ENCODE measurements around the gene GTF2H4. TPM values are rescaled to one million over a fixed set of nuclear protein-coding genes. Genes with fewer than 3 reads are reported as not detected.

GTF2H4 gene
- total RNA-seq, 4 donors from 2014 or later: 27.4 to 96.6 (median 65.2) TPM; not detected in 1

DNA sequence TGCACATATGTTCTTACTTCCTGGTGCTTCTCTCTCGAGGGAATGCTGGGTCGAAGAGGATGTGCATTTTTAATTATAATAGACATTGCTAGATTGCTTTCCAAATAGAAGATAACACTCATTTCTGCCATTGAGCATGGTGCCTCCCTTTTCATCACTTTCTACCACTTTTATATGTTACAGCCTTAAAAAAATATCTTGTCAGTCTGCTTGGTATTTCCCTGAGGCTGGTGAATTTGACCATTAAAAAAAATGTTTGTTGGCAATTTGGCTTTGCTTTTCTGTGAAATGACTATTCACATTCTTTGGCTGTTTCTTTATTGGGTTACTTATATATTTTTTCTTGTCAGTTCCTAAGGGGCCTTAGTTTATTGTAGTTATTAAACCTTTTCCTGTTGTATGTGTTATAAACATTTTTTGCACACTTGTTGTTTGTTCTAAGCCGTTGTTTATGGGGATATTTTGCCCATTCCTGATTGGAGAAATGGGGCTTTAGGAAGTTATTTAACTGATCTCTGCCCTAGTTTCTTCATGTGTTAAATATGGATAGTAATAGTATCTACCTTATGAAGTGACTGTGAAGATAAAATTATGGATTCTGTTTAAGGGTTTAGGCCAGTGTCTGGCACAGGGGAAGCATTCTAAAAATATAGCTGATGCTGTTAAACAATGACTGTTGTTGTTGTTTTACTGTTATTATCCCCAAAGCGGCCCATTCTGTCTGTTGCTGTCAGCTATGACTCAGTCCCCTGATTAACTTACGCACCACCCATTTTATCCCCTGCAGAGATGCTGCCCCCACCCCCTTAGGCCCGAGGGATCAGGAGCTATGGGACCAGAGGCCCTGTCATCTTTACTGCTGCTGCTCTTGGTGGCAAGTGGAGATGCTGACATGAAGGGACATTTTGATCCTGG is 19.8 kb upstream of the GTF2H4 start:
- Histone ChIP-seq H3K27me3 (no peaks in the 10 kb centered on the region), H3K4me3 (no peak overlapping the region), H3K9me3 (no peaks in the 10 kb centered on the region), H3K36me3 (no peaks in the 10 kb centered on the region), H3K4me1 (peaks cover 0 to 14% of the 10 kb centered on the region in 2 donors), H3K27ac (peak overlapping the region; percentile 6 to 16)
- intact Hi-C loops (cut with DNase I; ENCODE audit: low total_unique reads): loop anchor here (10.0 kb wide), 1 partner anchor 213 kb away; the partner anchor contains the start of gene DHX16
- no peak for DNase-seq
- no peak for TF ChIP-seq POLR2A (IDR thresholded peaks at IDR 0.05)

DNA sequence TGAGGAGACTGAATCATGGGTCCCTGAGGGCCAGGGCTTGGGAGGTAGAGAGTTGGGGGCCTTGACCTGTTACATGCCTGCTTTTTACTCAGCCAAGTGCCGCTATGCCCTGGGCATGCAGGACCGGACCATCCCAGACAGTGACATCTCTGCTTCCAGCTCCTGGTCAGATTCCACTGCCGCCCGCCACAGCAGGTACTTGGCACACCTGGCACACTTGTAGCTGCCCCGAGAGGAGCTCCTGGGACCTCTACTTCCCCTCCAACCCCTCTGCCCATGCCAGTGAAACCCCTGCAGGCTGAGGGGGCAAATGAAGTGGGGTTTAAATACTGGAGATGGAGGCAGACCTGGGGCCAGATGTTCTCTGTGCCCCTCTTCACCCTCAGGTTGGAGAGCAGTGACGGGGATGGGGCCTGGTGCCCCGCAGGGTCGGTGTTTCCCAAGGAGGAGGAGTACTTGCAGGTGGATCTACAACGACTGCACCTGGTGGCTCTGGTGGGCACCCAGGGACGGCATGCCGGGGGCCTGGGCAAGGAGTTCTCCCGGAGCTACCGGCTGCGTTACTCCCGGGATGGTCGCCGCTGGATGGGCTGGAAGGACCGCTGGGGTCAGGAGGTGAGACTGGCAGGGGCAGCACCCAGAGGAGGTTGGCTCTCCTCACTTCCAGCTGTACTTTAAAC is 19.1 kb upstream of the GTF2H4 start:
- intact Hi-C loops (cut with DNase I; ENCODE audit: low total_unique reads): loop anchor here (10.0 kb wide), 1 partner anchor 214 kb away; the partner anchor contains the start of gene DHX16
- TF ChIP-seq POLR2A (IDR thresholded peaks at IDR 0.05): no peak
- TF ChIP-seq, protein P1, sequence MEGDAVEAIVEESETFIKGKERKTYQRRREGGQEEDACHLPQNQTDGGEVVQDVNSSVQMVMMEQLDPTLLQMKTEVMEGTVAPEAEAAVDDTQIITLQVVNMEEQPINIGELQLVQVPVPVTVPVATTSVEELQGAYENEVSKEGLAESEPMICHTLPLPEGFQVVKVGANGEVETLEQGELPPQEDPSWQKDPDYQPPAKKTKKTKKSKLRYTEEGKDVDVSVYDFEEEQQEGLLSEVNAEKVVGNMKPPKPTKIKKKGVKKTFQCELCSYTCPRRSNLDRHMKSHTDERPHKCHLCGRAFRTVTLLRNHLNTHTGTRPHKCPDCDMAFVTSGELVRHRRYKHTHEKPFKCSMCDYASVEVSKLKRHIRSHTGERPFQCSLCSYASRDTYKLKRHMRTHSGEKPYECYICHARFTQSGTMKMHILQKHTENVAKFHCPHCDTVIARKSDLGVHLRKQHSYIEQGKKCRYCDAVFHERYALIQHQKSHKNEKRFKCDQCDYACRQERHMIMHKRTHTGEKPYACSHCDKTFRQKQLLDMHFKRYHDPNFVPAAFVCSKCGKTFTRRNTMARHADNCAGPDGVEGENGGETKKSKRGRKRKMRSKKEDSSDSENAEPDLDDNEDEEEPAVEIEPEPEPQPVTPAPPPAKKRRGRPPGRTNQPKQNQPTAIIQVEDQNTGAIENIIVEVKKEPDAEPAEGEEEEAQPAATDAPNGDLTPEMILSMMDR (IDR thresholded peaks at IDR 0.05): no peak
- Histone ChIP-seq H3K4me3 (no peak overlapping the region), H3K4me1 (peaks cover 0 to 8% of the 10 kb centered on the region in 2 donors), H3K9me3 (no peaks in the 10 kb centered on the region), H3K27ac (peak overlapping the region; percentile 6 to 16), H3K36me3 (no peaks in the 10 kb centered on the region), H3K27me3 (no peaks in the 10 kb centered on the region)
- no peak for DNase-seq

DNA sequence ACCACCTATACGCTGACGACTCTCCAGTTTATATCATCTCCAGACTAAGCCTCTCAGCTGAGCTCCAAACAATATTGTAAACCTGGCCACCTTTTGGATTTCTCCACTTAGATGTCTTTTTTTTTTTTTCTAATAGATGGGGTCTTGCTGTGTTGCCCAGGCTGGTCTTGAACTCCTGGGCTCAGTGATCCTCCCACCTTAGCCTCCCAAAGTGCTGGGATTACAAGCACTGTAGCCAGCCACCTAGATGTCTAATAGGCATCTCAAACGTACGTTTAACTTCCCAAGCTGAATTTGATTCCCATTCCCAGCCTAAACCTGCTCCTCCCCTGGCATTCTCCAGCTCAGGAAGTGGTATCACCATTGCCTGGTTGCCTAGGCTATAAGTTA is 18.5 kb upstream of the GTF2H4 start:
- H3K4me1 ChIP-seq: peaks cover 0 to 8% of the 10 kb centered on the region in 2 donors
- H3K36me3 ChIP-seq: no peaks in the 10 kb centered on the region
- intact Hi-C loops (cut with DNase I; ENCODE audit: low total_unique reads): loop anchor here (10.0 kb wide), 1 partner anchor 215 kb away; the partner anchor contains the start of gene DHX16
- no peak overlapping the region for H3K4me3 ChIP-seq
- TF ChIP-seq, protein P1 (IDR thresholded peaks at IDR 0.05): no peak
- no peak for TF ChIP-seq POLR2A (IDR thresholded peaks at IDR 0.05)
- H3K27me3 ChIP-seq: no peaks in the 10 kb centered on the region
- H3K27ac ChIP-seq: no peak overlapping the region
- no peak for DNase-seq
- no peaks in the 10 kb centered on the region for H3K9me3 ChIP-seq

DNA sequence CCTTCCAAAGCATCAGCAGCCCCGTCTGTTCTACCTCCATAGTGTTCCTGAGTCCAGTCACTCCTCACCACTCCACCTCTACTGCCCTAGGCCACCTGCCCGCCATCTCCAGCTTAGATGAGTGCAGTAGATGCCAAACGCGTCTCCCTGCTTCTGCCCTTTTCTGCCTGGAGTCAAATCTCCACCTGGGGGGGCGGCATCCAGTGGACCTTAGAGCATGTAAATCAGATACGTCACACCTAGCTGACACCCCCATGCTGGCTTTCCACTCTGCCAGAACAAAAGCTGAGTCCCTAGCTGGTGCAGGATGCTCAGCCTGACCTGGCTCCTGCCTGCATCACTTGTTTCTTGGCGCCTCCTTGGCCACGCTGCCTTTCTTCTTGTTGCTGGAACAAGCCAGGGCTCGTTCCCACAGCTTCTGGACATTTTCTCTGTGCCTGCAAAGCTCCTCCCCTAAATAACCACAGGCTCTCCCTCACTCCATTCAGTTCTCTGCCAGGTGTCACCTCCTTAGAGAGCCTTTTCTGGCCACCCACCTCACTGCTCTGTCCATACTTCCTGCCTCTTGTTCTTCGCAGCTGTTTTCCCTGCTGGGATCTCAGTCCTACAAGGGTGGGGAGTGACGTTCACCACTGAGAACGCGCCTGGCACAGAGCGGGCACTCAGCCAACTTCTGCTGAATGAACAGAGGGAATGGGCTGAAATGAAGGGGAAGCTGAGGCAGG is 17.9 kb upstream of the GTF2H4 start:
- Histone ChIP-seq H3K4me1 (peaks cover 0 to 6% of the 10 kb centered on the region in 2 donors), H3K9me3 (no peaks in the 10 kb centered on the region), H3K27ac (no peak overlapping the region), H3K27me3 (no peaks in the 10 kb centered on the region), H3K4me3 (no peak overlapping the region), H3K36me3 (no peaks in the 10 kb centered on the region)
- intact Hi-C loops (cut with DNase I; ENCODE audit: low total_unique reads): loop anchor here (10.0 kb wide), 1 partner anchor 215 kb away; the partner anchor contains the start of gene DHX16
- DNase-seq: peak in 1 of 2 donors; percentile 12
- no peak for TF ChIP-seq POLR2A (IDR thresholded peaks at IDR 0.05)
- TF ChIP-seq, protein P1 (IDR thresholded peaks at IDR 0.05): no peak

Measured in uterus (tissue), 4 donors.